ENCODE results near the gene XPC.

Gene XPC

DNA sequence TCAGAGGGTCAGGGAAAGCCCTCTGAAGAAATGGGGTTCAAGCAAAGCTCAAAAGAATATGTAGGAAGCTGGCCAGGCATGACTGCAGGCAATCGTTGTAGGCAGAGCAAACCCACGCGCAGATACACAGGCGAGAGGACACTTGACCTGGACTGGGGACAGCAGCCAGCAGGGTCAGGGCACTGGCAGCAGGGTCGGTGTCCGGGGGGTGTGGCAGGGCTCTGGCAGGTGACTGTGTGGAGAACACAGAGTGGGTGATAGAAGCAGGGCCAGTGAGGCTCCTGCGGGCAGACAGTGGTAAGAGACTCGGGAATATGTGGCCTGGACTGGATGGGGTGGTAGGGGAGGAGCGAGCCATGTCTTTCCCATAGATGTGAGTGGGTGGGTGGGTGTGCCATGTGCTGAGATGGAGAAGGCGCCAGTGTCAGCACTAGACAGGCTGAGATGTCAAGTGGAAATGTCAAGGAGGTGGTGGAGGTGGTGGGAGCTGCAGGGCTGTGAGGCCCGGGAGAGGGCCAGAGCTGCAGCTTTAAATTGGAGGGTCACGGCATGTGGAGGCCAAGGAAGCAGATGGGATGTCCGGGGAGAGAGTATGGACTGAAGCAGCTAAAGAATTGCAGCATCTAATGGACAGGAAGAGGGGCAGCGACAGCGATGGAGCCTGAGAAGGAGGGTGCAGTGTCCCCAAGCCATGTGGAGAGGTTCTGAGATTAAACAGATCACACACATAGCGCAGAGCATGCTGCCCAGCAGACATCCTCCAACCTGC is 40.1 kb downstream of the XPC start:
- H3K9me3 ChIP-seq, result no peaks in the 10 kb centered on the region
- H4K20me1 ChIP-seq, result peaks cover 42% of the 10 kb centered on the region; the same call in 1 of the 2 replicates
- H3K36me3 ChIP-seq, result peaks cover 100% of the 10 kb centered on the region
- H3K27me3 ChIP-seq, result no peaks in the 10 kb centered on the region
- no peaks in the 10 kb centered on the region for H3K4me1 ChIP-seq
- no peak overlapping the region for H3K4me2 ChIP-seq
- H3K9ac ChIP-seq, result no peak overlapping the region
- H3K4me3 ChIP-seq, result no peak overlapping the region
- no peak for TF ChIP-seq Cebpa-rat (IDR thresholded peaks at IDR 0.05)
- H3K27ac ChIP-seq, result no peak overlapping the region

DNA sequence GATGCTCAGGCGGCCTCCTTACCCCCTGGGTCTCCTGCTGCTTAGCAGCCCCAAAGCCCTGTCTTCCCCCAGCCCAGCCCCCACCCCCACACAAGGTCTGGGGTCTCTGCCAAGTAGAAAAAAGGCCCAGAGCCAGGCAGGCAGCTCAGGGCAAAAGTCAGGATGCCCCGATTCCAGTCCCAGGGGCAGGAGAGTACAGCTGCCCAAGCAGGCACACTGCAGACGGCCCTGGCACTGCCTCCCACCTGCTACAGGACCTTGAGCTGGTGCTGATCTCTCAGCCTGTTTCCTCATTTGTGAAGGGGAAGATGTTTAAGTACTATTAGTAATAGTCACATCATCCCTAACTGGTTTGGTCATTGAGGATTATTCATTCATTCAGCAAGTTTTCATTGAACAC is 41.0 kb downstream of the XPC start:
- no peak for TF ChIP-seq Cebpa-rat (IDR thresholded peaks at IDR 0.05)
- H3K9ac ChIP-seq, result no peak overlapping the region
- no peak overlapping the region for H3K4me2 ChIP-seq

DNA sequence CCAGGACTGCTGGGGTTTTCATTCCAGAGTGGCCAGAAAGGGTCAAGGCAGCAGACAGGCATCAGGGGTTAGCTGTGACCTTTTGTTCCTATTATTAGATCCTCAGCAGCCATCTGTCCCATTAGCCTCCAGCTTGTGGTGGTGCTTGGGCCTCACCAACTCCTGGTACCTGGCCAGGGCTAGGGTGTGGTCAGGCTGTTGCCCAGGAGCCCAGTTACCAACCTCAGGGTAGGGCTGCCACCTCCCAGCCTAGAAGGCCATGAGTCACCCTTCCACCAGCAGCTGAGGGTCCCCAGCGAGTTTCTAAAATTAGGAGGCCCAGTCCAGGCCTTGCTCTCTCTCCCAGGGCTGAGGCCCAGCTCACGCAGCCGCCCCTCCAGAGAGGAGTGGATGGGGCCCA is 41.4 kb downstream of the XPC start:
- Histone ChIP-seq H3K9me3 (no peaks in the 10 kb centered on the region), H3K27ac (no peak overlapping the region), H3K27me3 (no peaks in the 10 kb centered on the region), H4K20me1 (peaks cover 35% of the 10 kb centered on the region; the same call in 1 of the 2 replicates), H3K9ac (no peak overlapping the region), H3K36me3 (peaks cover 100% of the 10 kb centered on the region), H3K4me2 (no peak overlapping the region), H3K4me3 (no peak overlapping the region), H3K4me1 (no peaks in the 10 kb centered on the region)
- TF ChIP-seq Cebpa-rat (IDR thresholded peaks at IDR 0.05), result no peak

More for the DNA sequence above, 41.0 kb downstream of the XPC start:
- no peaks in the 10 kb centered on the region for H3K27me3 ChIP-seq
- H3K4me1 ChIP-seq, result no peaks in the 10 kb centered on the region
- peaks cover 100% of the 10 kb centered on the region for H3K36me3 ChIP-seq
- H4K20me1 ChIP-seq, result peaks cover 36% of the 10 kb centered on the region; the same call in 1 of the 2 replicates
- H3K27ac ChIP-seq, result no peak overlapping the region
- no peak overlapping the region for H3K4me3 ChIP-seq
- no peaks in the 10 kb centered on the region for H3K9me3 ChIP-seq

DNA sequence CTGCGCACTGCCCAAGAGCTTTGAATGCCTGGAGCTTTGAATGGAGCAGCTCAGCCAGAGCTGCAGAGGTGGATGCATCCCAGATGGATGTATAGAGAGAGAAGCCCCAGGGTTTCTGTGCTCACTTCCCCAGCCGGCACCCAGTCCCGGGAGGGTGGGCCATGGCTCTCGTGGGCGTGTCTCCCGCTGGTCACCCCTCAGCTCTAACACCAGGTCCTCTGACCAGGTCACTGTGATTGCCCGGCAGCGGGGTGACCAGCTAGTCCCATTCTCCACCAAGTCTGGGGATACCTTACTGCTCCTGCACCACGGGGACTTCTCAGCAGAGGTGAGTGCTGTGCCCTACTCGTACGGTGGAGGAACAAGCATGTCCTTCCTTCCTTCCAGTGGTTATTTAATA is 42.8 kb downstream of the XPC start:
- Histone ChIP-seq H3K36me3 (peaks cover 100% of the 10 kb centered on the region), H3K4me2 (no peak overlapping the region), H3K4me1 (no peaks in the 10 kb centered on the region), H3K9me3 (no peaks in the 10 kb centered on the region), H4K20me1 (peaks cover 34% of the 10 kb centered on the region; the same call in 1 of the 2 replicates), H3K4me3 (no peak overlapping the region), H3K27ac (no peak overlapping the region), H3K9ac (no peak overlapping the region), H3K27me3 (no peaks in the 10 kb centered on the region)
- no peak for TF ChIP-seq Cebpa-rat (IDR thresholded peaks at IDR 0.05)

DNA sequence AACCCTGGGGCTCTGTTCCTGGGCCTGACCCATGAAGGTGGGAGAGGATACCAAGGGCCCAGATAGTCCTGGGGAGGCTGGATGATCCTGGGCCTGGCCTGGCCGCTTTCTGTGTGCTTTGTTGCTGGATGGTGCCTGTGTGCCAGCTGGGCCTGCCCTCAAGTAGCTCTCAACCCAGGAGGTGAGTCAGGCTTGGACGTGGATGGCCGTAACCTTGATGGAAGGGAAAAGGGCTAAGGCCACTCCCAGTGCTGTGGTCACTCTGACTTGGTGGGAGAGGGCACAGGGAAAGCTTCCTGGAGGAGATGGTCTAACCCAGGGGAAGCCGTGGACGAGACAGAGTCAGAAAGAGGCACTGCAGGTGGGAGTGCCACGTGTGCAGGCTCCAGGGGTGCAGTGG is 44.1 kb downstream of the XPC start:
- Histone ChIP-seq H3K4me3 (no peak overlapping the region), H4K20me1 (peaks cover 44% of the 10 kb centered on the region), H3K4me2 (no peak overlapping the region), H3K9ac (no peak overlapping the region), H3K27ac (no peak overlapping the region), H3K9me3 (no peaks in the 10 kb centered on the region), H3K4me1 (no peaks in the 10 kb centered on the region), H3K27me3 (no peaks in the 10 kb centered on the region), H3K36me3 (peaks cover 99% of the 10 kb centered on the region)
- TF ChIP-seq Cebpa-rat (IDR thresholded peaks at IDR 0.05), result no peak

DNA sequence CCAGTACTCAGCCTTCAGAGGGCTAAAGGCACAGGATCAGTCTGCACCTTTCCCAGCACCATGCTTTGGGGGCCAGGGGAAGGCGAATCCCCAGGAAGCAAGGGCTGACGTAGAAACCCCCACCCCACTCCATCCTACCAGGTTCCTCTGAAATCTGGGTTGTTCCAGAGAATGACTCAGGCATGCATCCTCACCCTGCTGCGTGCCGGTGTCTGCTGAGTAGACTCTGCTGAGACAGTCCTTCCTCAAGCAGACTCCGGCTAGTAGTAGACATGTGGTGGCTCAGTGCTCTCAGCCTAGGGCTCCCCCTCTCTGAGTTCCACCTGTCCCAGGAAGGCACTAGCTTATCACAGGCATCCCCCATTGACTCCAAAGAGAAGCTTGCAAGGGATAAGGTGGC is 44.5 kb downstream of the XPC start:
- Histone ChIP-seq H3K36me3 (peaks cover 99% of the 10 kb centered on the region), H3K27ac (no peak overlapping the region)

DNA sequence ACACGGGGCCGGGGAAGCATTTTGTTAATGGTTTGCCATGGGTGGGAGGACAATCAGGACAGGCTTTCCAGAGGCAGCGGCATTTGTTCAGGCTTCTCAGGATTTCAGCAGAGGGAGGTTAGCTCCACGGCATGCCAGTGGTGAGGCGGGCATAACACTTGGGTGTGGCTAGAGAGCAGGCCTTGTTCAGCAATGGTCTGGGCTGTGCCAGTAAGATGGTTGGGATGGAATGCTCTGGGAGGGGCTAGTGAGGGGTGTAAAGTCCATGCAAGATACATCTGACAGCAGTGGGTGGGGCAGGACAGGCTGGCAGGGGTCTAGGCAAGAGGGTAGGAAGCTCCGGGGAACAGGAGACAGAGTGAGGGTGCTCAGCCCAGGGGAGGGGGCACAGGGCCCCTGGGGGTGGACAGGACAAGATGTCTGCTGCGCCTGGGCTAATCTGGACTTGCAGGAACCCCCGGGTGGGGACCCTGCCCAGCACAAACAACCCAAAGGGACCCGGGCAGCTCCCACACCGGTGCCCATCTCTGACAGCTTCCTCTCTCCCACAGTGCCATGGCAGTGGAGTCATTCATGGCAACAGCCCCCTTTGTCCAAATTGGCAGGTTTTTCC is 45.1 kb downstream of the XPC start:
- TF ChIP-seq Cebpa-rat (IDR thresholded peaks at IDR 0.05), result no peak
- Histone ChIP-seq H4K20me1 (peaks cover 48% of the 10 kb centered on the region), H3K4me3 (no peak overlapping the region), H3K4me1 (no peaks in the 10 kb centered on the region), H3K9me3 (no peaks in the 10 kb centered on the region), H3K36me3 (peaks cover 99% of the 10 kb centered on the region), H3K27me3 (no peaks in the 10 kb centered on the region), H3K9ac (no peak overlapping the region), H3K27ac (no peak overlapping the region), H3K4me2 (no peak overlapping the region)

More for the DNA sequence above, 44.5 kb downstream of the XPC start:
- Histone ChIP-seq H3K9ac (no peak overlapping the region), H3K27me3 (no peaks in the 10 kb centered on the region), H3K4me2 (no peak overlapping the region), H3K4me3 (no peak overlapping the region), H3K4me1 (no peaks in the 10 kb centered on the region), H3K9me3 (no peaks in the 10 kb centered on the region), H4K20me1 (peaks cover 48% of the 10 kb centered on the region)
- no peak for TF ChIP-seq Cebpa-rat (IDR thresholded peaks at IDR 0.05)

DNA sequence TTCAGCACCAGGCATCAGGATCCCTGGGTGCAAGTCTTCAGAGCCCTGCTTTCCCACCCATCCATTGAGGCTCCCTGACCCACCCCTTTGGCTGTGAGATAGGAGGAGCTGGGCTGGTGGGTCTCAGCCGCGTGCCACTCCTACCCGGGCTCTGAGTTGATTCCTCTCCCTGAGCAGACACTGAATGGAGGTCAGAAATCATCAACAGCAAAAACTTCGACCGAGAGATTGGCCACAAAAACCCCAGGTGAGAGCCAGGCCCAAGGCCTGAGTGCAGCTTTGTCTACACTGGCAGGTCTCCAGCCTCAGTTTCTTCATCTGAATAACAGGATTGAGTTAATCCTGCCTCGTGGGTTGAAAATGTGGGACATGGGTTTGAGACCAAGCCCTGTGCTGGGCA is 45.7 kb downstream of the XPC start:
- Histone ChIP-seq H3K9ac (no peak overlapping the region), H3K36me3 (peaks cover 99% of the 10 kb centered on the region)

DNA sequence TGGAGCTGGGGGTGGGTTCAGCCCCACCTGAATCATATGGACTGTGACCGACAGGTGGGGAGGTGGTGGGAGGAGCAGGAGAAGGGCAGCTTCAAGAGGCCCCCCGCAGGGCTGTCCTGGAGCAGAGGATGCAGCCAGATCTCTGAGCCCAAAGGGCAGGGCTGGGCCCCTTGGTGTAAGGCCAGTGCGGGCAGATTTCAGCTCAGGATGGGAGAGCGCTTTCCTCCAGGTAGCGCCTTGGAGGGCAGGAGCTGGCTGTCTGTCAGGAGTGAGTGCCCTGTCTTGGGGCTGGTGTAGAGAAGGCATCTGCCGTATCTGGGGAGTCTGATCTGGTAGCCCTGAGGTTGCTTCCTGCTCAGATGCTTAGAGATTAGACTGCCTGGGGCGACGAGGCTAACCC is 46.3 kb downstream of the XPC start:
- no peak overlapping the region for H3K9ac ChIP-seq
- H3K36me3 ChIP-seq, result peaks cover 99% of the 10 kb centered on the region
- no peak overlapping the region for H3K4me2 ChIP-seq
- no peak for TF ChIP-seq Cebpa-rat (IDR thresholded peaks at IDR 0.05)
- no peak overlapping the region for H3K4me3 ChIP-seq
- no peaks in the 10 kb centered on the region for H3K27me3 ChIP-seq
- H3K27ac ChIP-seq, result no peak overlapping the region
- peaks cover 53% of the 10 kb centered on the region for H4K20me1 ChIP-seq
- H3K9me3 ChIP-seq, result no peaks in the 10 kb centered on the region
- H3K4me1 ChIP-seq, result 0 out of 2 replicates have a peak, but pooled peaks cover 3% of the 10 kb centered on the region

More for the DNA sequence above, 45.7 kb downstream of the XPC start:
- no peak overlapping the region for H3K4me3 ChIP-seq
- H4K20me1 ChIP-seq, result peaks cover 48% of the 10 kb centered on the region
- no peak for TF ChIP-seq Cebpa-rat (IDR thresholded peaks at IDR 0.05)
- H3K4me2 ChIP-seq, result no peak overlapping the region
- no peaks in the 10 kb centered on the region for H3K4me1 ChIP-seq
- no peak overlapping the region for H3K27ac ChIP-seq
- H3K9me3 ChIP-seq, result no peaks in the 10 kb centered on the region
- H3K27me3 ChIP-seq, result no peaks in the 10 kb centered on the region

DNA sequence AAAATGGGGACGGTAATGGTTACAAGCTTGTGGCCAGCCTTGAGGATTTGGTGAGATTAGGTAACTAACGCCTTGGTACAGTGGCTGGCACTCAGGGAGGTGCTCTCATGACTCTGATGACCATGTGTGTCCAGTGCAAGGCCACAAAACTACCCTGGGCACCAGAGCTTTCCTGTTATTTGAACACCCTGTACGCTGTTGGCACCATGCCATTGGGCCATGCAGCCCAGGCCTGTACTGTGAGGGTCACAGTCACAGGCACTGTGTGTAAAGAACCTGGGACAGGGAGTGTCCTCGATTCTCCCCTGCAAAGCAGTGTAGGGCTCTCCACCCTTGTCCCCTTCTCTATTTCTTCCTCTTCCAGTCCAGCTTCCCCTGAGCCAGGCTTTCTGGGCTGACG is 47.3 kb downstream of the XPC start:
- Histone ChIP-seq H3K4me1 (peaks cover 13% of the 10 kb centered on the region), H3K36me3 (peaks cover 96% of the 10 kb centered on the region), H4K20me1 (peaks cover 63% of the 10 kb centered on the region), H3K27me3 (no peaks in the 10 kb centered on the region), H3K27ac (no peak overlapping the region), H3K9me3 (no peaks in the 10 kb centered on the region), H3K4me3 (no peak overlapping the region), H3K9ac (no peak overlapping the region), H3K4me2 (no peak overlapping the region)
- TF ChIP-seq Cebpa-rat (IDR thresholded peaks at IDR 0.05), result no peak

Measured in BLaER1 (cell line).